SW 1271 (cell line): ENCODE results near the gene PIP4K2C.
A peak's percentile ranks its signal among the peaks of the same experiment; 100 is the strongest.
"Not testable (repeated sequence)": the region's sequence is repeated elsewhere in the genome, so short reads cannot be mapped to it uniquely, and the experiment has no call there.

Experiments used
- DNase-seq, 2 experiments: peaks; one replicate each; lab custom pipeline; 2025; lab: John Stamatoyannopoulos, UW

Gene PIP4K2C

GRCh38 chr12:57609781-57610553 lies 19.0 kb downstream of the PIP4K2C start:
- DNase-seq: no peak

- no peak for DNase-seq
Measured at GRCh38 chr12:57610554-57611107, 19.6 kb downstream of the PIP4K2C start.

- peak in 1 of 2 experiments; percentile 45 for DNase-seq
Measured at GRCh38 chr12:57611108-57611826, 20.3 kb downstream of the PIP4K2C start, which contains the start of gene ARHGEF25. TSS of gene ARHGEF25 (plus strand) at chr12:57611435. CDS start at chr12:57611895, 460 bp downstream.

- no peak for DNase-seq
Measured at GRCh38 chr12:57611827-57612710, 21.1 kb downstream of the PIP4K2C start.

- no peak for DNase-seq
Measured at GRCh38 chr12:57612711-57613426, 21.9 kb downstream of the PIP4K2C start.

- DNase-seq: no peak
Measured at GRCh38 chr12:57613427-57614109, 22.6 kb downstream of the PIP4K2C start.

GRCh38 chr12:57614178-57614947 lies 23.4 kb downstream of the PIP4K2C start:
- no peak for DNase-seq

GRCh38 chr12:57614948-57615500 lies 24.0 kb downstream of the PIP4K2C start:
- no peak for DNase-seq

GRCh38 chr12:57615637-57616036 lies 24.6 kb downstream of the PIP4K2C start:
- no peak for DNase-seq

GRCh38 chr12:57616383-57617101 lies 25.6 kb downstream of the PIP4K2C start:
- no peak for DNase-seq

- no peak for DNase-seq
Measured at GRCh38 chr12:57617942-57618341, 26.9 kb downstream of the PIP4K2C start.

- DNase-seq: not testable (repeated sequence)
Measured at GRCh38 chr12:57618431-57618830, 27.4 kb downstream of the PIP4K2C start.

- DNase-seq: no peak
Measured at GRCh38 chr12:57618966-57619433, 28.0 kb downstream of the PIP4K2C start.

GRCh38 chr12:57619434-57620244 lies 28.6 kb downstream of the PIP4K2C start:
- no peak for DNase-seq

GRCh38 chr12:57620245-57620935 lies 29.4 kb downstream of the PIP4K2C start:
- no peak for DNase-seq

GRCh38 chr12:57620936-57621496 lies 30.0 kb downstream of the PIP4K2C start:
- DNase-seq: no peak
